C4-2B (cell line): Measurements from ENCODE around the gene PELO.

Source experiments
- ZFX ChIP-seq: fragments of 450-650 bp; IDR thresholded peaks from 2 replicates; pipeline ENCODE4 v1.6.1; 2017
- TF ChIP-seq, protein P1 (sequence below): fragments of 450-650 bp; conservative IDR thresholded peaks from 2 replicates; pipeline ENCODE4 v1.5.1; 2017; ENCODE audit warnings: mild to moderate bottlenecking

DNA sequence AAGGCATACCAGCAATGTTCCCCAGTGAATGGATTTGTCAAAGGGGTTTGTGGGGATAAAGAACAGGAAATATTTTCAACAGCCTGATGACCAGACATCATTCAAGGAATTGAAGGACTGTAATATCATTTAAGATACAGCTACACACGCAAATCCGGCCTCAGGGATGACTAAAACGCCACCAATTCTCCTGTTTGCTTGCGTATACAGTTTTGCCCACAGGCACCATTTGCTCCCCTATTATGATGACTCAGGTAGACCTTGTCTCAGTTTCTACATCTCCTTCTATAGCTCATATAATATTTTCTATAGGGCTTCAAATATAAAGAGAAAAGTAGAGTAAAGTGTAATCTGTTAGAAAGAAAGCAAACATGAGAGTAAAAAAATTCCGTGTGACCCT, 29.7 kb upstream of the PELO start:
- TF ChIP-seq, protein P1, sequence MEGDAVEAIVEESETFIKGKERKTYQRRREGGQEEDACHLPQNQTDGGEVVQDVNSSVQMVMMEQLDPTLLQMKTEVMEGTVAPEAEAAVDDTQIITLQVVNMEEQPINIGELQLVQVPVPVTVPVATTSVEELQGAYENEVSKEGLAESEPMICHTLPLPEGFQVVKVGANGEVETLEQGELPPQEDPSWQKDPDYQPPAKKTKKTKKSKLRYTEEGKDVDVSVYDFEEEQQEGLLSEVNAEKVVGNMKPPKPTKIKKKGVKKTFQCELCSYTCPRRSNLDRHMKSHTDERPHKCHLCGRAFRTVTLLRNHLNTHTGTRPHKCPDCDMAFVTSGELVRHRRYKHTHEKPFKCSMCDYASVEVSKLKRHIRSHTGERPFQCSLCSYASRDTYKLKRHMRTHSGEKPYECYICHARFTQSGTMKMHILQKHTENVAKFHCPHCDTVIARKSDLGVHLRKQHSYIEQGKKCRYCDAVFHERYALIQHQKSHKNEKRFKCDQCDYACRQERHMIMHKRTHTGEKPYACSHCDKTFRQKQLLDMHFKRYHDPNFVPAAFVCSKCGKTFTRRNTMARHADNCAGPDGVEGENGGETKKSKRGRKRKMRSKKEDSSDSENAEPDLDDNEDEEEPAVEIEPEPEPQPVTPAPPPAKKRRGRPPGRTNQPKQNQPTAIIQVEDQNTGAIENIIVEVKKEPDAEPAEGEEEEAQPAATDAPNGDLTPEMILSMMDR = no peak
- no peak for TF ChIP-seq ZFX
